Sigmoid colon (tissue), 7 donors: ENCODE data around the gene KCNAB2. TPM values are rescaled to one million over a fixed set of nuclear protein-coding genes. Genes with fewer than 3 reads are reported as not detected.

Experiments used
- DNase-seq: peaks from one replicate; pipeline ENCODE4 v3.0.0-alpha.2; 2019
- H3K27ac ChIP-seq, 4 donors: fragments of 200-600 bp; sonication (generic); one replicate each; pipeline ENCODE4 v1.5.1; 2016 to 2019; ENCODE audit warnings: mild to moderate bottlenecking in 1 of 4
- H3K27me3 ChIP-seq, 3 donors: fragments of 200-600 bp; sonication (generic); one replicate each; pipeline ENCODE4 v1.5.1; 2019; ENCODE audit warnings: mild to moderate bottlenecking in 1 of 3
- H3K36me3 ChIP-seq, 4 donors: fragments of 200-600 bp; sonication (generic); one replicate each; pipeline ENCODE4 v1.5.1; 2016 to 2019
- H3K4me1 ChIP-seq, 4 donors: fragments of 200-600 bp; sonication (generic); one replicate each; pipeline ENCODE4 v1.5.1; 2017 to 2019
- H3K4me3 ChIP-seq, 4 donors: fragments of 200-600 bp; sonication (generic); one replicate each; pipeline ENCODE4 v1.5.1; 2017 to 2019; ENCODE audit warnings: mild to moderate bottlenecking in 2 of 4, moderate library complexity in 1 of 4
- H3K9me3 ChIP-seq, 4 donors: fragments of 200-600 bp in 3 of 4; sonication (generic) in 3 of 4; one replicate each; pipeline versions ENCODE4 v1.5.1 to v1.6.1; 2013 to 2019
- CTCF ChIP-seq, 4 experiments: fragments of 450-650 bp in 3 of 4; fragments of 200-600 bp in 1 of 4; IDR thresholded peaks; one replicate each; pipeline ENCODE4 v1.5.1; 2016 to 2019; ENCODE audit warnings: antibody characterized with exemption in 4 of 4, mild to moderate bottlenecking in 3 of 4, moderate library complexity in 2 of 4
- EP300 ChIP-seq, 4 donors: sonication (generic); formaldehyde crosslinking; IDR thresholded peaks; one replicate each; pipeline ENCODE4 v1.6.1; 2017; ENCODE audit warnings: antibody characterized with exemption in 4 of 4
- POLR2A ChIP-seq, 2 donors: fragments of 450-650 bp; IDR thresholded peaks; one replicate each; pipeline ENCODE4 v1.6.1; 2016; ENCODE audit warnings: antibody characterized with exemption in 2 of 2, mild to moderate bottlenecking in 2 of 2, moderate library complexity in 2 of 2
- POLR2AphosphoS5 ChIP-seq, 4 donors: sonication (generic); formaldehyde crosslinking; IDR thresholded peaks; one replicate each; pipeline ENCODE4 v1.6.1; 2017; ENCODE audit warnings: antibody characterized with exemption in 4 of 4
- WGBS, 2 donors: extraction: QIAGEN DNeasy Blood & Tissue Kit; methylation state at CpG; one replicate each; pipeline ENCODE4 v1.1.7; 2013; 5-methylcytosine and 5-hydroxymethylcytosine counted together
- intact Hi-C: fragments of 100-400 bp; cut with DNase I; formaldehyde crosslinking; loops from one replicate; pipeline ENCODE4 v1.15.1; 2023
- polyA plus RNA-seq, 3 donors: library from polyadenylated mRNA; stranded (reverse); fragments of 200-250 nt; gene quantifications; one replicate each; pipeline ENCODE4 v1.2.3, GENCODE V29; 2013
- total RNA-seq, 4 donors: library from RNA; depleted of rRNA; stranded (reverse); fragments of >200 nt; gene quantifications; one replicate each; pipeline ENCODE4 v1.1.0, GENCODE V29; 2016
- donor health status: healthy with polysubstance abuse.
- donor health status: Bipolar disorder and iron deficiency.
- donor health status: healthy.

The KCNAB2 gene
- total and polyA plus RNA-seq, 7 donors: 3.0 to 23.5 (median 7.7) TPM

GRCh38 chr1:6034750-6035096, 11.0 kb upstream of the KCNAB2 start:
- Histone ChIP-seq H3K27ac (no peak overlapping the region), H3K4me3 (no peak overlapping the region), H3K9me3 (no peaks in the 10 kb centered on the region), H3K4me1 (no peaks in the 10 kb centered on the region), H3K36me3 (no peaks in the 10 kb centered on the region), H3K27me3 (peaks cover 0 to 8% (median 0%) of the 10 kb centered on the region in 3 donors)
- 65 to 77% methylated on average over 10 of the region's 10 CpGs for WGBS, 2 donors
- intact Hi-C loops: no loop called here
- no peak for DNase-seq
- no peak for TF ChIP-seq POLR2AphosphoS5 (IDR thresholded peaks at IDR 0.05)
- no peak for TF ChIP-seq CTCF (IDR thresholded peaks at IDR 0.05)
- TF ChIP-seq EP300 (IDR thresholded peaks at IDR 0.05): no peak
- TF ChIP-seq POLR2A (IDR thresholded peaks at IDR 0.05): no peak

GRCh38 chr1:6035303-6035702, 10.4 kb upstream of the KCNAB2 start:
- DNase-seq: no peak
- Histone ChIP-seq H3K4me1 (no peaks in the 10 kb centered on the region), H3K4me3 (no peak overlapping the region), H3K27me3 (peaks cover 0 to 8% (median 0%) of the 10 kb centered on the region in 3 donors), H3K27ac (no peak overlapping the region), H3K36me3 (no peaks in the 10 kb centered on the region), H3K9me3 (no peaks in the 10 kb centered on the region)
- WGBS, 2 donors: 66 to 80% methylated on average over 15 of the region's 15 CpGs
- intact Hi-C loops: no loop called here
- TF ChIP-seq POLR2AphosphoS5 (IDR thresholded peaks at IDR 0.05): no peak
- no peak for TF ChIP-seq EP300 (IDR thresholded peaks at IDR 0.05)
- TF ChIP-seq CTCF (IDR thresholded peaks at IDR 0.05): no peak
- TF ChIP-seq POLR2A (IDR thresholded peaks at IDR 0.05): no peak

GRCh38 chr1:6035719-6036118, 10.0 kb upstream of the KCNAB2 start:
- DNase-seq: no peak
- TF ChIP-seq POLR2A (IDR thresholded peaks at IDR 0.05): no peak
- no peak for TF ChIP-seq CTCF (IDR thresholded peaks at IDR 0.05)
- no peak for TF ChIP-seq POLR2AphosphoS5 (IDR thresholded peaks at IDR 0.05)
- no peak for TF ChIP-seq EP300 (IDR thresholded peaks at IDR 0.05)
- intact Hi-C loops: no loop called here
- Histone ChIP-seq H3K27ac (no peak overlapping the region), H3K9me3 (no peaks in the 10 kb centered on the region), H3K4me1 (no peaks in the 10 kb centered on the region), H3K36me3 (no peaks in the 10 kb centered on the region), H3K27me3 (peaks cover 0 to 6% (median 0%) of the 10 kb centered on the region in 3 donors), H3K4me3 (no peak overlapping the region)
- WGBS, 2 donors: 70 to 81% methylated on average over 12 of the region's 12 CpGs

- intact Hi-C loops: no loop called here
- Histone ChIP-seq H3K9me3 (no peaks in the 10 kb centered on the region), H3K36me3 (no peaks in the 10 kb centered on the region), H3K27me3 (no peaks in the 10 kb centered on the region), H3K27ac (no peak overlapping the region), H3K4me1 (no peaks in the 10 kb centered on the region), H3K4me3 (no peak overlapping the region)
- 19 to 37% methylated on average over 9 of the region's 9 CpGs for WGBS, 2 donors
- TF ChIP-seq EP300 (IDR thresholded peaks at IDR 0.05) (no peak), POLR2AphosphoS5 (IDR thresholded peaks at IDR 0.05) (no peak), POLR2A (IDR thresholded peaks at IDR 0.05) (no peak), CTCF (IDR thresholded peaks at IDR 0.05) (no peak)
- no peak for DNase-seq
These were observed 8.3 kb upstream of the KCNAB2 start for GRCh38 chr1:6037338-6037762.

- Histone ChIP-seq H3K36me3 (no peaks in the 10 kb centered on the region), H3K27me3 (no peaks in the 10 kb centered on the region), H3K4me3 (no peak overlapping the region), H3K4me1 (no peaks in the 10 kb centered on the region), H3K9me3 (no peaks in the 10 kb centered on the region), H3K27ac (no peak overlapping the region)
- intact Hi-C loops: no loop called here
- no peak for DNase-seq
- WGBS, 2 donors: 51 to 77% methylated on average over 7 of the region's 7 CpGs
- TF ChIP-seq CTCF (IDR thresholded peaks at IDR 0.05) (no peak), EP300 (IDR thresholded peaks at IDR 0.05) (no peak), POLR2AphosphoS5 (IDR thresholded peaks at IDR 0.05) (no peak), POLR2A (IDR thresholded peaks at IDR 0.05) (no peak)
These were observed 7.1 kb upstream of the KCNAB2 start for GRCh38 chr1:6038603-6039002.
